Measurements from ENCODE around the gene LILRB5. TPM values are rescaled to one million over a fixed set of nuclear protein-coding genes. Genes with fewer than 3 reads are reported as not detected.
A peak's percentile ranks its signal among the peaks of the same experiment; 100 is the strongest.
"Not testable (repeated sequence)": the region's sequence is repeated elsewhere in the genome, so short reads cannot be mapped to it uniquely, and the experiment has no call there.

Gene LILRB5
- total RNA-seq, 4 donors from 2014 or later, result 6.1 to 17.6 (median 9.7) TPM

- DNase-seq, result peak in 1 of 3 donors; percentile 41
- H3K27ac ChIP-seq, result peak overlapping the region in 1 of 4 donors; percentile 57
- H3K27me3 ChIP-seq, result no peaks in the 10 kb centered on the region
- no peaks in the 10 kb centered on the region for H3K36me3 ChIP-seq
- no peaks in the 10 kb centered on the region for H3K4me1 ChIP-seq
- H3K4me3 ChIP-seq, result no peak overlapping the region
- TF ChIP-seq POLR2A (IDR thresholded peaks at IDR 0.05), result no peak
- H3K9me3 ChIP-seq, result no peaks in the 10 kb centered on the region
Observed at GRCh38 chr19:54247106-54247930, 9.8 kb downstream of the LILRB5 start.

- Histone ChIP-seq H3K27me3 (no peaks in the 10 kb centered on the region), H3K27ac (no peak overlapping the region), H3K36me3 (no peaks in the 10 kb centered on the region), H3K4me1 (no peaks in the 10 kb centered on the region), H3K4me3 (no peak overlapping the region), H3K9me3 (no peaks in the 10 kb centered on the region)
- peak in 1 of 3 donors; percentile 22 for DNase-seq
- TF ChIP-seq POLR2A (IDR thresholded peaks at IDR 0.05), result no peak
- no peak for TF ChIP-seq CTCF (IDR thresholded peaks at IDR 0.05)
Observed at GRCh38 chr19:54245936-54246335, 11.1 kb downstream of the LILRB5 start.

GRCh38 chr19:54243809-54244208, 13.3 kb downstream of the LILRB5 start:
- H3K4me1 ChIP-seq, H3K4me3 ChIP-seq, H3K36me3 ChIP-seq, DNase-seq, H3K27ac ChIP-seq, H3K9me3 ChIP-seq, H3K27me3 ChIP-seq: not testable (repeated sequence)

- not testable (repeated sequence) for H3K4me1 ChIP-seq, H3K4me3 ChIP-seq, H3K27me3 ChIP-seq, H3K36me3 ChIP-seq, H3K9me3 ChIP-seq, DNase-seq, H3K27ac ChIP-seq
Observed at GRCh38 chr19:54242646-54243045, 14.4 kb downstream of the LILRB5 start, which contains the start of gene LILRA6. Gene LILRA6 (minus strand): TSS chr19:54242790.

- not testable (repeated sequence) for H3K36me3 ChIP-seq, H3K4me1 ChIP-seq, H3K9me3 ChIP-seq, DNase-seq, H3K4me3 ChIP-seq, H3K27ac ChIP-seq, H3K27me3 ChIP-seq
Observed at GRCh38 chr19:54242234-54242633, 14.8 kb downstream of the LILRB5 start.

- not testable (repeated sequence) for H3K4me3 ChIP-seq, H3K27me3 ChIP-seq
- peak in 1 of 3 donors; percentile 41 for DNase-seq
Observed at GRCh38 chr19:54240372-54241336, 16.4 kb downstream of the LILRB5 start.

GRCh38 chr19:54239491-54240371, 17.3 kb downstream of the LILRB5 start:
- peak in 1 of 3 donors; percentile 37 for DNase-seq

More at GRCh38 chr19:54240372-54241336, 16.4 kb downstream of the LILRB5 start:
- H3K36me3 ChIP-seq, H3K9me3 ChIP-seq, H3K27ac ChIP-seq, H3K4me1 ChIP-seq: not testable (repeated sequence)

GRCh38 chr19:54233941-54234340, 23.1 kb downstream of the LILRB5 start:
- DNase-seq, result peak in 1 of 3 donors; percentile 18
- Histone ChIP-seq H3K9me3 (no peaks in the 10 kb centered on the region), H3K36me3 (no peaks in the 10 kb centered on the region), H3K27ac (no peak overlapping the region), H3K4me3 (no peak overlapping the region), H3K4me1 (no peaks in the 10 kb centered on the region), H3K27me3 (no peaks in the 10 kb centered on the region)
- no peak for TF ChIP-seq POLR2A (IDR thresholded peaks at IDR 0.05)
- no peak for TF ChIP-seq CTCF (IDR thresholded peaks at IDR 0.05)

More at GRCh38 chr19:54239491-54240371, 17.3 kb downstream of the LILRB5 start:
- H3K27me3 ChIP-seq, H3K36me3 ChIP-seq, H3K27ac ChIP-seq, H3K4me1 ChIP-seq, H3K9me3 ChIP-seq, H3K4me3 ChIP-seq: not testable (repeated sequence)
